ENCODE data around the gene JAM2.

The JAM2 gene

GRCh38 chr21:25658427-25659035 is 19.5 kb downstream of the JAM2 start:
- TF ChIP-seq CTCF (IDR thresholded peaks at IDR 0.05; ENCODE audit: control extremely low read depth, extremely low read depth, low read depth, missing control alignments) = no peak
- CTCF ChIA-PET = no interaction called here
- no peak for DNase-seq (ENCODE audit: extremely low spot score)
- POLR2A ChIA-PET = no interaction called here

- DNase-seq (ENCODE audit: extremely low spot score) = no peak
- ChIA-PET POLR2A (no interaction called here), CTCF (interaction anchor here (1.0 to 1.5 kb wide), 5 partner anchors 9 to 45 kb away, joined by 3 to 5 read pairs (median 3); no protein-coding TSS in a partner anchor)
- TF ChIP-seq CTCF (IDR thresholded peaks at IDR 0.05; ENCODE audit: control extremely low read depth, extremely low read depth, low read depth, missing control alignments) = no peak
These were observed 21.2 kb downstream of the JAM2 start for GRCh38 chr21:25660233-25660632.

- ChIA-PET POLR2A (no interaction called here), CTCF (no interaction called here)
- DNase-seq (ENCODE audit: extremely low spot score) = no peak
- TF ChIP-seq CTCF (IDR thresholded peaks at IDR 0.05; ENCODE audit: control extremely low read depth, extremely low read depth, low read depth, missing control alignments) = no peak
These were observed 25.5 kb downstream of the JAM2 start for GRCh38 chr21:25664491-25664931.

GRCh38 chr21:25670726-25671125 is 31.7 kb downstream of the JAM2 start:
- no peak for DNase-seq (ENCODE audit: extremely low spot score)
- TF ChIP-seq CTCF (IDR thresholded peaks at IDR 0.05; ENCODE audit: control extremely low read depth, extremely low read depth, low read depth, missing control alignments) = no peak
- ChIA-PET CTCF (interaction anchor here (0.6 to 1.4 kb wide), 4 partner anchors 10 to 37 kb away, joined by 3 read pairs; no protein-coding TSS in a partner anchor), POLR2A (no interaction called here)

- TF ChIP-seq CTCF (IDR thresholded peaks at IDR 0.05; ENCODE audit: control extremely low read depth, extremely low read depth, low read depth, missing control alignments) = no peak
- ChIA-PET POLR2A (no interaction called here), CTCF (no interaction called here)
- no peak for DNase-seq (ENCODE audit: extremely low spot score)
These were observed 37.4 kb downstream of the JAM2 start for GRCh38 chr21:25676451-25676850.

- POLR2A ChIA-PET = no interaction called here
- no peak for DNase-seq (ENCODE audit: extremely low spot score)
- CTCF ChIA-PET = no interaction called here
- TF ChIP-seq CTCF (IDR thresholded peaks at IDR 0.05; ENCODE audit: control extremely low read depth, extremely low read depth, low read depth, missing control alignments) = no peak
These were observed 43.3 kb downstream of the JAM2 start for GRCh38 chr21:25682382-25682781.

All from GM10248 (cell line).